GM19372 (cell line): ENCODE data around the gene PAIP2.
"Not testable (repeated sequence)": the region's sequence is repeated elsewhere in the genome, so short reads cannot be mapped to it uniquely, and the experiment has no call there.

Experiments used
- ATAC-seq: cut with Tn5 transposase; IDR thresholded peaks from one replicate; pipeline ENCODE4 v1.9.1; 2021; ENCODE audit warnings: mild to moderate bottlenecking, low read depth, moderate library complexity; ENCODE audit not compliant: unreplicated experiment

Gene PAIP2

DNA sequence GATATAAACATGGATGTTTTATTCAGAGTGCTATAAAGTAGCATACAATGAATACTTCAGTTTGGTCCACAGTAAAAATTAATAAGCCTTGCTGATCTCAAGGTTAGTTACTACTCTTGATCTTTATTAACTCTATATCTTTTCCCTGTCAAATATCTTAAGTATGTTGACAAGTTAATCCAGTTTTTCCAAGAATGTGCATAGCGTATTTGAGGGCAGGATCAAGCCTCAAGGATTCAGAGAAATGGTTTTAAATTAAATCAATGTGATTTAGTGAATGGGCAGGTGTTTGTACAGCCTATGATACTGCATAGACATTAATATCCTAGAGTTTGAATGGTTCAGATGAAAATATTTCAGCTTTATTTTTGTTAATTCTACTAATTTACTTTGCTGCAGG, 27.4 kb upstream of the PAIP2 start:
- ATAC-seq, result no peak

DNA sequence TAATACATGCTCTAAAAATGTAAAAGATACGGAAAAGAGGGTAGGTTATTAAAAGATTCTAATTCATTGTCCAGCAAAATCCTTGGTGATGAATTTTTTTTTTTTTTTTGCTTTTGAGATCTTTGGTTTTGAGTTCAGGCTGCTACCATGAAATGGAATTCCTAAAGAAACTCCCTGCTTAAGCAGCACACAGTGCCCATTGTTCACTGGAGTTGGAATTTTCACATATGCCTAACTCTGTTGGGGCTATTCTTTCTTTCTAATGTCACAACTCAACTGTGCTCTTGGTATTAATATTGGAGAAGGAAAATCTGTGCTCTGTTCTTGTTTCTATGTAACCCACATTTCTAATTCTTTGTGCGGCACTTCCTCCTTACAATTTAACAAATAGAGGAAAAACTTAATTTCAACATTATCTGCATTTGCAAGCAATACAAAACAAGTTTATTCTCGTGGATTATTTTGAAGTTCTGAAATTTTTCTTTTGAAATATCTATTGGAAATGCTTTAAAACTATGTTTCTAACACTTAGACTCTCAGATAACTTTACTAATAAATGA, 26.5 kb upstream of the PAIP2 start:
- no peak for ATAC-seq

DNA sequence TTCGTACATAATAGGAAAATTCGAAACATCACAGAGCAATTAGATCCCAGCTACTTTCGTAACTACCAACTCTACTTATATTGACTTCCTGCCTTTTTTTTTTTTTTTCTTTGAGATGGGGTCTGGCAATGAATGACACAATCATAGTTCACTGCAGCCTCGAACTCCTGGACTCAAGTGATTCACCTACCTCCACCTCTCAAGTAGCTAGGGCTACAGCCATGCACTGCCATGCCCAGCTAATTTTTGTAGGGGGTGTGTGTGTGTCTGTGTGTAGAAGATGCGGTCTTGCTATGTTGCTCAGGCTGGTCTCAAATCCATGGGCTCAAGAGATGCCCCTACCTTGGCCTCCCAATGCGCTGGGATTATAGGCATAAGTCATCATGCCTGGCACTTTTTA, 5.8 kb upstream of the PAIP2 start:
- ATAC-seq, result no peak

DNA sequence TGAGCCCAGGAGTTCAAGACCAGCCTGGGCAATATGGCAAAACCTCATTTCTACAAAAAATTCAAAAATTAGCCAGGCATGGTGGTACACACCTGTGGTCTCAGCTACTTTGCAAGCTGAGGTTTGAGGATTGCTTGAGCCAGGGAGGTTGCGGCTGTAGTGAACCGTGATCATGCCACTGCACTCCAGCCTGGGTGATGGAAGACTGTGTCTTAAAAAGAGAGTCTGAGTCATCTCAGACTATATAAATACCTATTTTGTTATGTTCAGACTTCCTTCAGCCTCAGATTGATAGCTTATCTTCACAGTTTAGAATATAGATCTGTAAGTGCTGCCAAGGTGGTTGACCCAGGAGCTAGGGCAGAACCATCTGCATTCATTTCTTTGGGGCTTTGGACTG, 1.6 kb upstream of the PAIP2 start:
- ATAC-seq, result no peak

DNA sequence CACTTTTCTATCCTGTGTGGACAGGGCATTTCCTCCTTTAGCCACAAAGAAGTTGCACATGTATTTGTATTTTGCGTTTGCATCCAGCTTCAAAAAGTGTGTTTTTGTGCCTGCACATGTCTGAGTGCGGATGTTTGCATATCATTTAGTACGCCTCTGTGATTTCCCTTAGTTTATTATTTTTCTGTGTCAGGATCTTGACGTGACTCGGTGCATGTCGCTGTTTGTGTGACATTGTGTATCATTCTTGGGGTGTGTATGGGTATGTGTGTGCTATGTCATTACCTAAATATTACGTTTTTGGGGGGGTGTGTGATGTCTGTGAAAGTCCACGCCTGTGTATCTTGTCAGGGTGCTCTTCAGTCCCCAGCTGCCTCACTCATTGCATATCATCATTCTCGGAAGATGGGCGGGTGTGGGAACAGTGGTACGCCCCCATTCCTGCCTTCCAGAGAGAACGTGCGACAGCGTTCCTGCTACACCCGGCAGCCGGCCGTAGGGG, 416 bp upstream of the PAIP2 start:
- ATAC-seq, result no peak

DNA sequence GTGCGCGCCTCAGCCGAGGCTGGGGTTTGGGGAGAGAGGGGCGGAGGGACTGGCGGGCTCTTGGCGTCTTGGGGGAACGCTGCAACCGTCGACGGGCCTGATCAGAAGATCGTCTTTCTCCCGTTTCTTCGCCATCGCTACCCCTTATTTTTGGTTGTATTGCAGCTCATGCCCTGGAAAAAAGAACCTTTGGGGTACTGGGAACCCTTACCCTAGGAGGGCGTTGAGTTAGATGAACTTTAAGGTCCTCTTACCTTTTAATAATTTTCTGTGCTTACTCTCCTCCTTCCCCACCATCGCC, 719 bp downstream of the PAIP2 start:
- peak; percentile 49 for ATAC-seq

DNA sequence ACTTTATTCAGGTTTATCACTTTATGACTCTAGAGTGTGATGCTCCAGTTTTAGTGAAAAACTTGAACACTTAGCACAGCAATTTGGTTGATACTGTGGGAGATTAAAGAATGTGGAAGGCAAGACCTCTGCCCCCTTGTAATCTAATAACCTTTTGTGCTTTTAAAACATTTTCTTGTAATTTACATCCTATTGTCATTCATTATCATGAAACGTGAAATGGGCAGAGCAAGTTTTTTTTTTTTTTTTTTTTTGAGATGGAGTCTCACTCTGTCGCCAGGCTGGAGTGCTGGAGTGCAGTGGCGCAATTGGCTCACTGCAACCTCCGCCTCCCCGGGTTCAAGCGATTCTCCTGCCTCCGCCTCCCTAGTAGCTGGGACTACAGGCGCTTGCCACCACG, 1.8 kb downstream of the PAIP2 start:
- no peak for ATAC-seq

DNA sequence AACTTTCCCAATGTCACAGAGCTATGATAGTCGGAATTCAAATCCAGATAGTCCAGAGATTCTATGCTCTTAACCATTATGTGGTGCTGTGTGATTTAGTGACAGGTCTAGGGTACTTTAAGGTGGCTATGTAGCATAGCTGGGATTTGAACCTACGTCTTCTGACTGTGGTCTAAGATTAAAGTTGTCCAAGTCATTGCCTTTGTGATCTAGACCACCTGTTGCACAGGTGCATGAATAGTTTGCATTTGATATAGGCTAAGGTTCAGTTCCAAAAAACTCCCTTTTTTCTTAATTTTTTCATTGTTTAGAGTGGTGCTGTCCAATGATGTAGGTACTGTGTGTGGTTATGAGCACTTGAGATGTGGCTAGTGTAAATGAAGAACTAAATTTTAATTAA, 2.5 kb downstream of the PAIP2 start:
- no peak for ATAC-seq

DNA sequence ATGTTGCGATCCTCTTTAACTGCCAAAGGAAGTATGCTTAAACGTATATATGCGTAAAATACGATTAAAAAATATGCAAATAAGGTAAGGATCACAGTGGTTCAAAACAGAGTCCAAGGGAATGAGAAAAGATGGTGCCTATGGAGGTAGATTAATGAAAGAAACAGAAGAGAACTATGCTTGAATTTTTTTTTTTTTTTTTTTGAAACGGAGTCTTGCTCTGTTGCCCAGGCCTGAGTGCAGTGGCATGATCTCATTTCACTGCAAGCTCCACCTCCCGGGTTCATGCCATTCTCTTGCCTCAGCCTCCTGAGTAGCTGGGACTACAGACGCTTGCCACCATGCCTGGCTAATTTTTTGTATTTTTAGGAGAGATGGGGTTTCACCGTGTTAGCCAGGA, 3.8 kb downstream of the PAIP2 start:
- not testable (repeated sequence) for ATAC-seq

DNA sequence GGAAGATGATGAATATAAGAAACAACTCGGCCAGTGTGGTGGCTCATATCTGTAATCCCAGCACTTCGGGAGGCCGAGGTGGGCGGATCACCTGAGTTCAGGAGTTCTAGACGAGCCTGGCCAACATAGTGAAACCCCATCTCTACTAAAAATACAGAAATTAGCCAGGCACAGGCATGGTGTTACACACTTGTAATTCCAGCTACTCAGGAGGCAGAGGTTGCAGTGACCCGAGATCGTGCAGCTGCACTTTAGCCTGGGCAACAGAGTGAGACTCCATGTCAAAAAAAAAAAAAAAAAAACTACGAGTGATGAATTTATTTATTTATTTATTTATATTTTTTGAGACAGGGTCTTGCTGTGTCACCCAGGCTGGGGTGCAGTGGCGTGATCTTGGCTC, 6.2 kb downstream of the PAIP2 start:
- ATAC-seq, result not testable (repeated sequence)

DNA sequence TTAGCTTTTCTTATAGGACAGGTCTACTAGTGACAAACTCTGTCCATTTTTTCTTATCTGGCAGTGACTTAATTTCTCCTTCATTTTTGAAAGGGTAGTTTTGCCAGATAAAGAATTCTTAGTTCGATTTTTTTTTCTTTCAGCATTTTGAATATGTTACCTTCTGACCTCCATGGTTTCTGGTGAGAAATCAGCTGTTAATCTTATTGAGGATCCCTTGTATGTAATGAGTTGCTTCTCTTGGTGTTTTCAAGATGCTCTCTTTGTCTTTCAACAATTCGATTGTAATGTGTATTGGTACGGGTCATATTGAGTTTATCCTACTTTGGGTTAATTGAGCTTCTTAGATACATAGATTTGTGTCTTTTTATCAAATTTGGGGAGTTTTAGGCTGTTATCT, 12.5 kb downstream of the PAIP2 start:
- no peak for ATAC-seq

DNA sequence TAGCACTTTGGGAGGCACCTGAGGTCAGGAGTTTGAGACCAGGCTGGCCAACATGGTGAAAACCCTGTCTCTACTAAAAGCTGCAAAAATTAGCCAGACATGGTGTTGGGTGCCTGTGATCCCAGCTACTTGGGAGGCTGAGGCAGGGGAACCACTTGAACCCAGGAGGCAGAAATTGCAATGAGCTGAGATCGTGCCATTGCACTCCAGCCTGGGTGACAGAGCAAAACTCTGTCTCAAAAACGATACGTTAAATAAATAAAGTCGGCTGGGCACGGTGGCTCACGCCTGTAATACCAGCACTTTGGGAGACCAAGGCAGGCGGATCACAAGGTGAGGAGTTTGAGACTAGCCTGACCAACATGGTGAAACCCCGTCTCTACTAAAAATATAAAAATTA, 14.2 kb downstream of the PAIP2 start:
- ATAC-seq, result not testable (repeated sequence)

DNA sequence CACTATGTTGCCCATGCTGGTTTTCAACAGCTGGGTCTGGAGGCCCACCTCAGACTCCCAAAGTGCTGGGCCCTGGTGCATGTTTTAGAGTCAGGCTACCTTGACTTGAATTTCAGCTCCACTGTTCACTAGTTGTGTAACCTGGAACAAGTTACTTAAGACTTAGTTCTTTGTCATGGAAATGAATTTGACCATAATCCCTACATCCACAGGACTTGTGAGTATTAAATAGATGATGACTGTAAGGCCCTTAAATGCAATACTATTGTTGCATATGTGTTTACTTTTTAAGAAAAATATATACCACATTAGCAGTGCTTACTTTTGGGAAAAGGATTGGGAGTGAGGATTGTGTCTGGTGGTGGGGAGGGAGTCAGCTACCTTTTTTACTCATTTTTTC, 16.4 kb downstream of the PAIP2 start:
- no peak for ATAC-seq

DNA sequence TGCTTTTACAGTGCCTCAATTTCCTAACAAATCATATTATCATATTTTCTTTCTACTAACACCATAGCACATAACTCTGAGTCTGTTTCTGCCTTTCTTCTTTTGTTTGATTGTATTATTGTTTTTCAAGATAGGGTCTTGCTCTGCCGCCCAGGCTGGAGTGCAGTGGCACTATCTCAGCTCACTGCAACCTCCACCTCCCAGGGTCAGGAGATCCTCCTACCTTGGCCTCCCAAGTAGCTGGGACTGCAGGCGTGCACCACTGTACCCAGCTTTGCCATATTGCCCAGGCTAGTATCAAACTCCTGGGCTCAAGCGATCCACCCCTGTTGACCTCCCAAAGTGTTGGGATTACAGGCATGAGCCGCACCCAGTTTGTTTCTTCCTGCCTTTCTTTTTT, 18.7 kb downstream of the PAIP2 start:
- no peak for ATAC-seq

DNA sequence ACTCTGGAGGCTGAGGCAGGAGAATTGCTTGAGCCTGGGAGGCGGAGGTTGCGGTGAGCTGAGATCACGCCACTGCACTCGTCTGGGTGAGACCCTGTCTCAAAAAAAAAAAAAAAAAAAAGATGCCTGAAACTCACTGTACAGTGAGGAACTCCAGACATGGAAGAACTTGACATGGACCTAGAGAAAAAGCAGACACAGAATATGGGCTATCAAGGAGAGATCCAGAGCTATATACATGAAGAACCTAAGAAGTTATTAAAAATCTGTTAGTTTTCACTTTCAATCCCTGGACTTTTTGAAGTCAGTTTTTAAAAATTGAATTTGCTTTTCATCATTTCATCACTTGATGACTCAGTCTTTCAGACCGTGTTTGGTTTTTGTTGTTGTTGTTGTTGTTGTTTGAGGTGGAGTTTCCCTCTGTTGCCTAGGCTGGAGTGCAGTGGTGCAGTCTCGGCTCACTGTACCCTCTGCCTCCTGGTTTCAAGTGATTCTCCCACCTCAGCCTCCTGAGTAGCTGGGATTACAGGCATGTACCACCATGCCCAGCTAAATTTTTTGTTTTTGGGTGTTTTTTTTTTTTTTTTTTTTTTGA, 20.3 kb downstream of the PAIP2 start:
- no peak for ATAC-seq

DNA sequence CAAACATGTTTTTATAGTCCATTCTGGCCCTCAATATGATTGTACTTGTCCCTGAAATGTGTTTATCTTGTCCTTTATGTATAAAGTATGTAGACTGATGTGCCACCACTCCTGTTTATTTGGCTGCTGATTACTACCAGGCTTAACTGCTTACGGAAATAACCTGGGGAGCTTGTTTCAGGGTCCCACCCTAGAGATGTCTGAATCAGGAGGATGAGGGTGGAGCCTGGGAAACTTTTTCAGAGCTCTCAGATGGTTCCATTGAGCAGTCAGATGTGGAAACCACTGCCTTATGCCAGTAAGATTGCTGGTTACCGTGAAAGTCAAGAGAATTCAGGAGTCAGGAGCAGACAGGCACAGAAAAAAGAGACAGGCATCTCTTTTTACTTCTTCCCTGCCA, 22.3 kb downstream of the PAIP2 start:
- ATAC-seq, result no peak

DNA sequence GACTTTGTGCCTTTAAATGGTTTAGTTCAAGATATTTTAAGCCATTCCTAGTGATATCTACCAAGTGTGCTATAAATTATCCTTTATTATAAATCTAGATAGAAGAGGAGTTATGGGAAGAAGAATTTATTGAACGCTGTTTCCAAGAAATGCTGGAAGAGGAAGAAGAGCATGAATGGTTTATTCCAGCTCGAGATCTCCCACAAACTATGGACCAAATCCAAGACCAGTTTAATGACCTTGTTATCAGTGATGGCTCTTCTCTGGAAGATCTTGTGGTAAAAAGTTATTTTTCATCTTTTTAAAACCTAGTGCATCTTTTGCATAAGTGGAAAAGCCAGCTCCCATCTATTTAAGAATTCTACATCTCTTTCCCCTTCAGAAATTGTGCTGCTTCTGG, 22.8 kb downstream of the PAIP2 start:
- ATAC-seq, result no peak

DNA sequence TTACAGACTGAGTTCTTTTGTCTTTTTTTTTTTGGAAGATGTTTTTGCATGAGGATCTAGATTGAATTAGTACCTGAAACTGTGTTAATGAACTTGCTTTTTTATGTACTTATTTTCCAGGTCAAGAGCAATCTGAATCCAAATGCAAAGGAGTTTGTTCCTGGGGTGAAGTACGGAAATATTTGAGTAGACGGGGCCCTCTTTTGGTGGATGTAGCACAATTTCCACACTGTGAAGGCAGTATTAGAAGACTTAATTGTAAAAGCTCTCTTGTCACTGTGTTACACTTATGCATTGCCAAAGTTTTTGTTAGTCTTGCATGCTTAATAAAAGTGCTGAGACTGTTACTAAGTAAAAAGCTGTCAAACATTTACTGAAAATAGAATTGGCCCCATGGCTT, 27.0 kb downstream of the PAIP2 start:
- no peak for ATAC-seq

DNA sequence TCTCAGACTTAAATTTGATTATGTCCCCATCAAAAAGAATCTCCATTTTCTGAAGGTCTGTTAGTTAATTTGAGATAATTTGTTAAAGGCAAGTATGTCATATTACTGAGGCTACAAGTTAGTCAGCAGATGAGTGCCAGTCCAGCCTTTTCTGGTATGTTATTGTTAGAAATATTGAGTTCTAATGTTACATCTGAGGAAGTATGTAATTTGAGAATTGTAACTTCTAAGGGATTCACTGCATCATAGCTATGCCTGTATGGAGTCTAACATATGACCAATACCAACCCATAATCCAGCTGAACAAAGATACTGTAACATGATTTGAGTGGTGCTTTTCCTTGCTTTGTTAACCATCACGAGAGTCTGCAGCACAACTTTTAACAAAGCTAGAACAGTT, 27.5 kb downstream of the PAIP2 start:
- no peak for ATAC-seq

DNA sequence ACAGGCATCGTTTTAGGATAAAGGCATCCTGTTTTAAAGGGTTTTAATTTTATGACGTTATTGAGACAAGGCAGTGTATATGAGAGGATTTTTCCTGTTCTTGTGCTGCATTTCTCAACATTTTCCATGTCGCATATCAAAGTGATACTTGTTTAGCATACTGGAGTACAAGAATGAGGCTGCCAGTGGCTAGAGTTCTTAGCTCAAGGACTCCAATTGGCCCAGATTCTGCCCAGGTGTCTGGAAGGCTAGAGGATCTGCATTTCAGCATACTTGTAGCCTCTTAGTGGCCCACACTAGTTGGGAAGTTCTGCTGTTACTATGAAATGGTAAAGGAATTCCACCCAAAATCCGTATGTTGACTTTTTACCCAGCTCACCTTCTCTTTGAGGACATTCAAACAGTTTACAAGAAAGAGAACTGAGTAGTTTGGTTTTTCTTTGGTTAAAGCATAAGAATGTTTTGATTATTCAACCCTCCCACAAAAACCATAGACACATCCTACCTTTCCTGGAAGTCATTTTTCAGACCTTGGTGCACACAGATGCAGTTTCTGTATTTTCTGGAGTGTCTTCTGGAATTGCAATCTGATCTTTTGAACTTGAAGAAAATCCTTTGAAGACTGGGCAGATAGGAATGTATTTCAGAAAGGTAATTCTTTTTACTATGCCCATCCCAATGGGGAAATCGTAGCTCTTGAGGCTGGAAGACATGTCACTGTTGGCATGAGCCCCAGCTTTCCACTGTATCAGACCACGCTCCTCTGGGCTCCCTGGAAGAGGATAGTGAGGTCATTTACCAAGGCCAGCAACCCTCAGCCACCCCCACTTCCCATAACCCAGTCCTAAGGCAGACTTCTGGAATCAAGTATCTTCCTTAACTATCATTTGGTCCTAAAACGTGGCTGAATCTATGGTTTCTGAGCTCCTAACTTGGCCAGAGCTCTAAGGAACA, 30.1 kb downstream of the PAIP2 start:
- no peak for ATAC-seq

DNA sequence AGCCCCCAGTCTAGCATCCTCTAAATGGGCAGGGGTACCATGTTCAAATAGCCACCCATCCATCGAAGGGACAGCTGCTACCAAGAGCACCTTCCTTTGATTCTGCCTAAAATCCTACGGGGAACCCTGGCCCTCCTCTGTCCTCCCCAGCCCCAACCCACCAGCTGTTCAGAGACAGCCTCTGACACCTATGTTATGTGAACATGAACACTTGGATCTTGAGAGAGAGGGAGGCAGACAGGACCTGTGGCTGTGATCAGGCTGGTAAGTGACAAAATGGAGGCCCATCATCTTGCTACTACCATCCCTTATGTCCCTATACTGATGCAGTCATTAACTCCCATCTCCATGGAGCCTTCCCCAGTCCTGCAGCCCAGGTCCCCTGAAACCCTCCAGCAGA, 33.3 kb downstream of the PAIP2 start:
- no peak for ATAC-seq

DNA sequence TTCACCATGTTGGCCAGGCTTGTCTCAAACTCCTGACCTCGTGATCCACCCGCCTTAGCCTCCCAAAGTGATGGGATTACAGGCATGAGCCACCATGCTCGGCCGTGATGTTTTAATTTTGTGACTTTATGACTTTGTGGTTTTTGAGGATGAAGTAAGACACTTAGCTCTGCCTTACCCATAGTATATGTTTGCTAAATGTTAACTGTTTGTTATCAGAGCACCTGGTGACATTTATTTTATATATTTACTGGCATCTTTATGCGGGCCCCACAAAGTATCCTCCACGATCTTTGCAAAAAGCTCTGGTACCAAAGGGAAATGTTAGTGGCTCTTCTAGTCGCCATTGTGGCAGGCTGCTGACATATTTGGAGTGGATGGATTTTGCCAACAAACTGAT, 34.7 kb downstream of the PAIP2 start:
- ATAC-seq, result no peak
